Cerebellar nuclear complex (tissue), 1 donor: ENCODE measurements around the gene RHBG.
"Not testable (repeated sequence)": the region's sequence is repeated elsewhere in the genome, so short reads cannot be mapped to it uniquely, and the experiment has no call there.

Experiments used
- DNase-seq, 2 experiments: peaks; one replicate each; lab custom pipeline; 2025; lab: John Stamatoyannopoulos, UW

The RHBG gene, protein sequence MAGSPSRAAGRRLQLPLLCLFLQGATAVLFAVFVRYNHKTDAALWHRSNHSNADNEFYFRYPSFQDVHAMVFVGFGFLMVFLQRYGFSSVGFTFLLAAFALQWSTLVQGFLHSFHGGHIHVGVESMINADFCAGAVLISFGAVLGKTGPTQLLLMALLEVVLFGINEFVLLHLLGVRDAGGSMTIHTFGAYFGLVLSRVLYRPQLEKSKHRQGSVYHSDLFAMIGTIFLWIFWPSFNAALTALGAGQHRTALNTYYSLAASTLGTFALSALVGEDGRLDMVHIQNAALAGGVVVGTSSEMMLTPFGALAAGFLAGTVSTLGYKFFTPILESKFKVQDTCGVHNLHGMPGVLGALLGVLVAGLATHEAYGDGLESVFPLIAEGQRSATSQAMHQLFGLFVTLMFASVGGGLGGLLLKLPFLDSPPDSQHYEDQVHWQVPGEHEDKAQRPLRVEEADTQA

DNA sequence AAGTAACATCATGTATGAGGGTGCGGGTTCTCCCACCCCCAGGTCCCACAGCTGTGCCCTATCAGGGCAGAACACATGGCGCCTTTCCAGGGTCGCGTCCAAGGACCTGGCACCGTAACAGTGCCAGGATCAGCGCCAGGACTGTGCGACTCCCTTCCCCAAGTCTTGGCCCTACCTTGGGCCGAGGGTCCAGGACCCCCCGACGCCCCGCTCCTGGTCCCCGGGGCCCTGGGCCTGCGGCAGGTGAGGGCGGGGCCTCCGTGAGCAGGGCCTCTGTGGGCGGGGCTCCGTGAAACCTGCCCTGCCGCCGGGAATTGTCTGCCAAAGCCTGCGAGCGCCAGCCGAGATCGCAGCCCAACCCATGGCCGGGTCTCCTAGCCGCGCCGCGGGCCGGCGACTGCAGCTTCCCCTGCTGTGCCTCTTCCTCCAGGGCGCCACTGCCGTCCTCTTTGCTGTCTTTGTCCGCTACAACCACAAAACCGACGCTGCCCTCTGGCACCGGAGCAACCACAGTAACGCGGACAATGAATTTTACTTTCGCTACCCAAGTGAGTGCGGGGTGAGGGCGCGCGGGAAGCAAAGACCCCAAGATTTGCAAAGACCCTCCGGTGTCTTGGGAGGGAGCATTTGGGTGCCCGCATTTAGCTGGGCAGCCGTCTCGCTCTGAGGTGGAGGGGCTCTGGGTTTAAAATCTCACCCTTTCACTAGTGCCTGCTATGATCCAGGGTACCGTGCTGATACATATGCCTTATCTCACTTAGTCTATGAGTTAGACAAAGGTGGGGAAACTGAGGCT, at the start of gene RHBG:
RHBG (plus strand) TSS at position 323 of the 796 bp plus-strand sequence; CDS start at position 362, 39 bp downstream.
- peak in 1 of 2 experiments; percentile 26 for DNase-seq

DNA sequence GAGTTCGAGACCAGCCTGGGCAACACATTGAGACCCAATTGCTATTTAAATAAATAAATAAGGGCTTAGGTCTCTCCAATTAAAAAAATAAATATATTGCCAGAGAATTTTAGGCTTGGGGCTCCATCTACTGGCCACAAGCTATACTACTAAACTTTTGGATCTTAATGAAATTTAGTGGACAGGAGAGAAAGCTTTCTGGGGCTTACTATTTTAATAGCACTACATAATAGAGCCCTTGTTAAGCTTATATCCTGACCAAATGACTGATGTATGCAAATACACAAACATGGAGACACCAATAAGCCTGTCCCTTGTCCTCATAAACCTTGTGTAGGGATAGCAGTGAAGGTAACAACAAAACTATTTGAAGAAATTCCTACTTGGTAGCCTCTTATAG, 49.3 kb upstream of the RHBG start:
- DNase-seq = no peak

DNA sequence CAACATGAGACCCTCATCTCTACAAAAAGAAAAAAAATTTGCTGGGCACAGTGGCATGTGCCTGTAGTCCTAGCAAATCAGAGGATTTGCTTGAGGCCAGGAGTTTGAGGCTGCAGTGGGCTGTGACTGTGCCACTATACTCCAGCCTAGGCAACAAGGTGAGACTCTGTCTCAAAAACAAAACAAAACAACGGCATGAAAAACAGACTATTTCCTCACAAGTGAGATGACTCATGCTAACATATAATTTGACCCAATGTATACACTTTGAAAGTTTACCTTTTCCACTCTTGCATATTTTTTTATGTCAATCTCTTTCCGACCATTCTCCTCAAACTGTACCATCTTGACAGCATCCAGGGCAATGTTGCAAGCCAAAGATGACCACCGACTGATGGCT, 48.5 kb upstream of the RHBG start:
- DNase-seq = no peak

DNA sequence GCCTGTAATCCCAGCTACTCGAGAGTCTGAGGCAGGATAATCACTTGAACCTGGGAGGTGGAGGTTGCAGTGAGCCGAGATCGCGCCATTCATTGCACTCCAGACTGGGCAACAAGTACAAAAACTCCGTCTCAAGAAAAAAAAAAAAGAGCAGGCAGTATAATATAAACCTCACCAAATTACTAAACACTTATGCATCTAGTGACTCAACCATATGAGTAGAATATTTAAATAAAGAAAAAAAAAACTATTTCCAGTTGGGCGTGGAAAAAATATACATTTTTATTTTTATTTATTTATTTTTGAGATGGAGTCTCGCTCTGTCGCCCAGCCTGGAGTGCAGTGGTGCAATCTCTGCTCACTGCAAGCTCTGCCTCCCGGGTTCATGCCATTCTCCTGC, 45.8 kb upstream of the RHBG start:
- not testable (repeated sequence) for DNase-seq

DNA sequence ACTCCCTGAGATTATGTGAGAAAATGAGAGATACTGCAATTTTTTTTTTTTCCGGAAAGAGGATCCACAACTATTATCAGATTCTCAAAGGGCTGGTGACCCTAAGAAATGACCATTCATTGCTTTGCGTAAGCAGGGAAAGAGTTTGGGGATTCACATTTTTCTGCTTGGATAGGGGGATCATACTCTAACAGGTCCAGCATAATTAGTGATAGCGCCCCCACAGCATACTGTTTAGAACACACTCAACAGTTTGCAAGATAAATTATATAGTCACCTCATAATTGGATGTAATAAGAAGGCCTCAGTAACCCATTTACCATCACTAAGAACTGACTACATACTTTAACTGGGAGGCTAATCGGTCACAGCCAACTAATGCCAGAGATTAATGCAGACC, 32.8 kb upstream of the RHBG start:
- DNase-seq = no peak

DNA sequence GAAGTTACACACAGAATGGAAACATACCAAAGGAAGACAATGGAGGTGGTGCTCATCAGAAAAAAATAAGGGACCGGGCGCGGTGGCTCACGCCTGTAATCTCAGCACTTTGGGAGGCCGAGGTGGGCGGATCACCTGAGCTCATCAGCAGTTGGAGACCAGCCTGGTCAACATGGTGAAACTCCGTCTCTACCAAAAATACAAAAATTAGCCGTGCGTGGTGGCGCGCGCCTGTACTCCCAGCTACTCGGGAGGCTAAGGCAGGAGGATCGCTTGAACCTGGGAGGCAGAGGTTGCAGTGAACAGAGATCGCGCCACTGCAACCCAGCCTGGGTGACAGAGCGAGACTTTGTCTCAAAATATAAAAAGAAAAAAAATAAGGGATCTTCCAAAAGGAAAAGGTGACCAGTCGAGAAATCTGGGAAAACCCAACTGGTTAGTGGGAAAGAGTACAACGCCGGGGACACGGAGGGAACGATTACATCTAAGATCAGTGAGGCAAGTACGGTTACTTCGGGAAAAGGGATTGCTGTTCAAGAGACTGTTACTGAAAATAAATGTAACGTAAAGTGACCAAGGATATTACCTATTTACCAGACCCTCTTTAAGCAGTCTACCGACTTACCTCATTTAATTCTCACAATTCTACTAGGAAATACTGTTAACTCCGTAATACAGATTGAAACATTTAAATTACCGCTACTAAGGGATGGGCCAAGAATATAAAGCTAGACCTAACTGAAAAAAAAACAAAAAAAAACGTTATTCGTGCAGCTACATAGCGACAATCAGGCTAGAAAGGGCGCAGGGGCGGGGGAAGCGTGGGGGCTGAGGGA, 31.7 kb upstream of the RHBG start:
- no peak for DNase-seq

DNA sequence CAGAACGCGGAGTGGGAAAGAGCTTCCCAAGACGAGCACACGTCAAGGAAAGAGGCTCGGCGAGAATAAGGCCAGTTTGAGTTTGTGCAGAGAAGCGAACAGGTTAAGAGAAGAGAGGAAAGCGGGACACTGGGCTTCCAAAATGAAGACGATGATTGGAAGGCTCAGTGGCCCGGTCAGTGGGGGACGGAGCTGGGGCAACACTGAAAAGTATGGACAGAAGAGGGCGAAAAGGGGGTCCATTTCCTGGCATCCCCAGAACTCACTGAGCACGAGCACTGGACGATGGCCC, 31.2 kb upstream of the RHBG start:
- DNase-seq = no peak

DNA sequence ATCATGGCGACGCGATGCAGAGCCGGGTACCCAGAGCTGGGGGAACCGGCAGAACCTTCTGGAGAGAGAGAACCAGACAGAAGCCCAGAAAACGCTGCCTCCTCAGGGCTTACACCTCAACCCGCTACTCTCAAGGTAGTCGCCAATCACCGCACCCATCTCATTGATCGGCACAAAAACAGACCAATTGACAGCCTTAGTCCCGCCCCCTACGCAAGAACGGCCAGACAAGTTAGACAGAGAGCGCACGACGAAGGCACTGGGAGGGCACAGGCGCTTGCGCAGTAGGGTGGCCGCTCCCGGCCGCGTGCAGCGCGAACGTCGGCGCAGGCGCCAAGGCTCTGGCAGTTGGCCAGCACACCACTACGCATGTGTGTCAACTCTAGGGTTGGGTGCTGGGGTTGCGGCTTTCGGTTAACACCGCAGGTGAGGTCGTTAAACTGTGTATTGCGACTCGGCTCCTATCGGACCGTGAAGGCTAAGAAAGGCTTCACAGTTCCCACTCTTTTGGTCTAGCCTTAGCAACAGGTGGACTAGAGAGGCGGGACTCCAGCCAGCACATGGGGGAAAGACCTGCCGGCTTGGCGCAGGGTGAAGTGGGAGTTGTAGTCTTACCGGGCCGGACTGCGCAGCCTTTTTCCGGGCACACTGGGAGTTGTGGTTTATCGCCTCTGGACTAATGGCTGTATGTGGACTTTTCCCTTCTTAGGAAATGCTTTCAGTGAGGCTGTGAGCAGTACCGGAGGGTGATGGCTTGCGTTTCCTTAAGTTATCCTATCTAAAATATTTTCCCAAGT, 30.6 kb upstream of the RHBG start, which contains the start of the genes CCT3 and TSACC:
CCT3 (minus strand) TSS at position 113 of the 797 bp plus-strand sequence; CDS start at position 5, 108 bp downstream.
TSACC (plus strand) TSS at position 347 of the 797 bp plus-strand sequence. CDS start 1,232 bp downstream, outside the sequence.
- peak; percentile 88 to 89 for DNase-seq

DNA sequence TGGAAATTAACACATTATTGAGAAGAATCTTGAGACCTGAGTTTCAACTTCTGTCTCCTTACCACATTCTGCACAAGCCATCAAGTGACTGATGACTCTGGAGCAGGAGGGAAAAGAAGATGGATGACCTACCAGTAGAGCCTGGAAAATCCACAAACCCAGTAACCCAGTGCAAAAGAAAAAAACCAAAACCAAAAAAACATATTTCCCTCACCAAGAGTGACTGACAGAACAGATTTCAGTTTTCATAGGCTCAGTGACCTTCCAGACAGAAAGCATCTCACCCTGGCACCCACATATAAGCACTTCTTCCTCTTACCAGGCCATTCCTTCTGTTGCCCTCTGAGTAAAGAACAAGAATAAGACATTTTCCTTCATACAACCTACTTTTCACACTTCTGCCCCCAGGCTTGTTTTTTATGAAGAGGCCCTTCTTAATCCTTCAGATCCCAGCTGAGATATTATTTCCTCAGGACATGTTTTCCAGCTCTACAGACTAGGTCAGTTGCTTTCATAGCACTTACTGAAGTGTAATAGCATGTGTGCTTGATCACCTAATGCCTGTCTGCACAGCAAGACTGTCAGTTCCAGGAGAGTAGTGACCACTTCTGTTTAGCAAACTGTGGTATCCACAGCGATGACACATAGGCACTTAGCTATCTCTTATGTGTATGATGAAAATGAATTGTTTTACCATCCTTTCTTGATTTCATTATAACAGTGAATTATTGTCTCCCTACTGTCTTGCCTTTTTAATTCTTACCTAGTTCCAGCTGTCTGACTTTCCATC, 26.6 kb upstream of the RHBG start:
- no peak for DNase-seq

DNA sequence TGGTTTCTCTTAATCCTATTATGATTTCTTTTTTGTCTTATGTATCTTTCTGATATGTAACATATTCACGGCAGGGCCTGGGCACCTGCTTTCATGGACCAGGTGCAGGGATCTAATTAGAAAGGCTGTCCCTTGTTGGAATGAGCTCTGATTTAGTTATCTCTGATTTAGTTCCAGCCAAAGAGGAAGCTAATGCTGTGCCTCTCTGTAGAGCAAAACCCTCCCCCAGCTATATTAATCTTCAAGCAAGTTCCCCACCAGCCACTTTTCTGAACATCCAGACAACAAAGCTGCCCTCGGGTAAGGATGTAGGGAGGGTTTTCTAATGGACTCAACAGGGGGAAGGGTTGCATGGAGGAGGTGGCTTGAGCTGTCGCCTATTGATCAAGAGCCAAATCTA, 24.6 kb upstream of the RHBG start:
- DNase-seq = no peak

DNA sequence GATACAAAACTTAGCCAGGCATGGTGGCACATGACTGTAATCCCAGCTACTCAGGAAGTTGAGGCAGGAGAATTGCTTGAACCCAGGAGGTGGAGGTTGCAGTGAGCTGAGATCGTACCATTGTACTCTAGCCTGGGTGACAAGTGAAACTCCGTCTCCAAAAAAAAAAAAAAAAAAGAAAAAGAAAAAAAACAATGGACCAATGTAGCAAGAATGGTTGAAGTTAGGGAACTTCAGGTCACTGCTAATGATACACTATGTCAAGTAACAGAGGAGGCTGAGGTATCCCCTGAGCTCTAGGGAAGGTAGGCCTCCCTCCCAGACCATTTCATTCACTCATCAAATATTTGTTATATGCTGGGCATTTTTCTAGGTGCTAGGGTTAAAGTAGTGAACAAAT, 23.0 kb upstream of the RHBG start:
- DNase-seq = not testable (repeated sequence)

DNA sequence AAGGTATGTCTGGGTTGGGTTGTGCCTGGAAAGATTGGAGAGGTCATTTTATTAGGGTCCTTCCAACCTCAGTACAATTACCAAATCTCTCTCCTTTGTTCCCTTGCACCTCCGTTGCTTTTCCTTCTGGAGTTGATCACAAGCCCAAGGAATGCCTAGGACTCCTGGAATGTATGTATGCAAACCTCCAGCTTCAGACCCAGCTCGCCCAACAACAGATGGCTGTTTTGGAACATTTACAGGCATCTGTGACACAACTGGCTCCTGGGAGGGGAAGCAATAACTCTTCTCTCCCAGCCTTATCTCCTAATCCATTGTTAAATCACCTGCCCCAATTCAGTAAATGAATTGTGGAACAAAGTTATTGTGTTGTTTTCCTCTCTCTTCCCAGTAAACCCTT, 22.4 kb upstream of the RHBG start:
- DNase-seq = no peak

DNA sequence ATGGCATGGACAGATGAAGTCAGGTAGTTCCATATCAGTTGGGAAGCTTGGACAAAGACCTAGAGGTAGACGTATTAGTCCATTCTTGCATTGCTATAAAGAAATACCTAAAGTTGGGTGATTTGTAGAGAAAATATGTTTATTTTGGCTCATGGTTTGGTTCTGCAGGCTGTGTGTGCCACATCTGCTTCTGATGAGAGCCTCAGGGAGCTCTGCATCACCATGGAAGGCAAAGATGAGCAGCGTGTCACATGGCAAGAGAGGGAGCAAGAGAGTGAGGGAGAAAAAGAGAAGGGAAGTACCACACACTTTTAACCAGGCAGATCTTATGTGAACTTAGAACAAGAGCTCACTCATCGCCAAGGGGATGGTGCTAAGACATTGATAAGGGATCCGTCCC, 21.7 kb upstream of the RHBG start:
- DNase-seq = no peak

DNA sequence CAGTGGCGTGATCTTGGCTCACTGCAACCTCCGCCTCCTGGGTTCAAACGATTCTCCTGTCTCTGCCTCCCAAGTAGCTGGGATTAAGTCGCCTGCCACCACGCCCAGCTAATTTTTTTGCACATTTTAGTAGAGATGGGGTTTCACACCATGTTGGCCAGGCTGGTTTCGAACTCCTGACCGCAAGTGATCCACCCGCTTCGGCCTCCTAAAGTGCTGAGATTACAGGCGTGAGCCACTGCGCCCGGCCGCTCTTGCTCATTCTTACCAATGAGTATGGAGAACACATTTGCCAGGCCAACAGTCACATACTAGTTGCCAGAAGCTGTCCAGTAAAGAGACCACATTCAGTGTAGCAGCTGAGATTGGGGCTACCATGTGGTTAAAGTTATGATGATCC, 16.5 kb upstream of the RHBG start:
- DNase-seq = not testable (repeated sequence)

DNA sequence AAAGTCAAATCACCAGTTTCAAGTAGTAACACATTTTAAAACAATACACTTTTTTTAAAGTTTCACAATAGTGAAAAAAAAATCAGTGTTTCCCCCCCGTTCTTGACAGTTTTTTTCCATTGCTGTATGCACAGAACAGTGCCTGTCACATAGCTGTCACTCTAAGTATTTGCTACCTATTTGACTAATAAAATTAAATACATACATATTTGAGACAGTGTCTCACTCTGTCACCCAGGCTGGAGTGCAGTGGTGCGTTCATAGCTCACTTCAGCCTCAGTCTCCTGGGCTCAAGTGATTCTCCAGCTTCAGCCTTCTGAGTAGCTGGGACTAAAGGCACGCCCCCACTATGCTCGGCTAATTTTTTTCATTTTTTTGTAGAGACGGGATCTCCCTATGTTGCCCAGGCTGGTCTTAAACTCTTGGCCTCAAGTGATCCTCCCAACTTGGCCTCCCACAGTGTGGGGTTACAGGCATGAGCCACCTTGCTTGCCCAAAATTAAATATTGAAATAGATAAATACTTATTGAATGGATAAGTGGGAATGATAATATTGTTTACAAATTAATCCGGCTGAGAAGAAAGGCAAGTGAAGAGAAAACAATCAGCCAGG, 12.6 kb upstream of the RHBG start:
- no peak for DNase-seq

DNA sequence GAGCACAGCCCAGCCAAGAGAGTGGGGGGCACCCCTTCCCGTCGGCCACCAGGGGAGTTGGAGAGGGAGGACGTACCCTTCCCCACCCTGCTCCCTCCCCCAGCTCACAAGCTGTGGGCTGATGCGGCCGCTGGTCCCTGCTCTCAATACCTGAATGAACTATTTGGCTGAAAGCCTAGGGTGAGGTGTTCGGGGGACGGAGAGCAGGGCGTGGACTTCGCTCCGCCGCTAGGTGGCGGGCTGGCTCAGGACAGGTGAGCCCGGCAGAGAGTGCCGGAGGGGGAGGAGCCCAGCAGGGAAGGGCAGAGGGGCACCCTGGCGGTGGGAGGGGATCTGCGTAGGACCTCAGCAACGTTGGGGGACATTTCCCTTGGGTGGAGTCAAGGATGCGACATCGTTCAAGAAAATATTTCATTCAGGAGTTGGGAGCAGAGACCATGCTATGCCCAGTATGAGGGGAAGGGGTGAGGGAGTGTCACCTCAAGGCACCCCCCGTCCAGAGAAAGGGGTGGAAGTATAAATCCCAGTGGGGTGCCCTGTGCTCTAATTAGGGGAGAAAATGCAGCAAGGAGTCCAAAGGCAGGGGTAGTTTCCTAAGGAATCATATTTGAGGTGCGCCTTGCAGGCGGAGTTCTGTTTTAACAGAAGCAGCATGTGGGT, 12.0 kb upstream of the RHBG start:
- DNase-seq = peak in 1 of 2 experiments; percentile 11

DNA sequence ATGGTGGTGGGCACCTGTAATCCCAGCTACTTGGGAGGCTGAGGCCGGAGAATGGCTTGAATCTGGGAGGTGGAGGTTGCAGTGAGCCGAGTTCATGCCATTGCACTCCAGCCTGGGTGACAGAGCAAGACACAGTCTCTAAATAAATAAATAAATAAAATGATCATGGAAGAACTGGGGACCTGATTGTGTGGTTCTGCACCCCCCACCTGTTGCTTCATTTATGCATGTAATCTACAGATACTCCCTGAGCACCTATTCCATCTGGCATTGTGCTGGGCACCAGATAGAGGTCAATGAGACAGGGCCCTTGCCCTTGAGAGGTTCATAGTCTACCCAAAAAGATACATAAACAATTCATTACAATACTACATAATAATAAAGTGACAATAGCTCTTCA, 11.0 kb upstream of the RHBG start:
- no peak for DNase-seq

DNA sequence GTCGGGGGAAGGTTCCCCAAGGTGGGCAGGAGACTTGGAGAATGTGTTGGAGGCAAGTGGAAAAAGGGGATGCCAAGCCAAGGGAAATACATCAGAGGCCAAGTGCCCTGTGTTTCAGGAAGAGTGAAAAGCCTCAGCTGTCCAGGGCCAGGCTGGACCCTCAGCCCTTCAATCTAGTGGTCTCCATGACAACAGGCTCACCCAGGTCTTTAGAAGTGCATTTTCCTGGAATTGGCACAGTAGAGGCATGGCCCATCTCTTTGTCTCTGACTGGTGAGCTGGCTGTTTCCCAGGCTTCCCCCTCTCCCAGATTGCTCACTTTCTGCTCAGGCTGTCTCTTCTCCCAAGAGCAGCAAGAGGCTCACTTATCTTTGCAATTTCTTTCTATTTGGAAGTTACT, 10.4 kb upstream of the RHBG start:
- DNase-seq = no peak

DNA sequence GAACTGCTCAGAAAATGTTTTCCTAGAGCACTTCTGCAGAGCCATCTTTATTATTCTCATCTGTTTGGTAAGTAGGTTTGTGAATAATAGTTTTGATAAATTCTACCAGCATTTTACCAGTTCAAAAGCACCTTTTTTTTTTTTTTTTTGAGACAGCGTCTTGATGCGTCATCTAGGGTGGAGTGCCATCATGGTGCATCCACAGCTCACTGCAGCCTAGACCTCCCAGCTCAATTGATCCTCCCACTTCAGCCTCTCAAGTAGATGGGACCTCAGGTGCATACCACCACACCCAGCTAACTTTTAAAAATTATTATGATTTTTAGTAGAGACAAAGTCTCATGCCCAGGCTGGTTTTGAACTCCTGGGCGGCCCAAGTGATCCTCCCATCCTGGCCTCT, 9.8 kb upstream of the RHBG start:
- DNase-seq = no peak

DNA sequence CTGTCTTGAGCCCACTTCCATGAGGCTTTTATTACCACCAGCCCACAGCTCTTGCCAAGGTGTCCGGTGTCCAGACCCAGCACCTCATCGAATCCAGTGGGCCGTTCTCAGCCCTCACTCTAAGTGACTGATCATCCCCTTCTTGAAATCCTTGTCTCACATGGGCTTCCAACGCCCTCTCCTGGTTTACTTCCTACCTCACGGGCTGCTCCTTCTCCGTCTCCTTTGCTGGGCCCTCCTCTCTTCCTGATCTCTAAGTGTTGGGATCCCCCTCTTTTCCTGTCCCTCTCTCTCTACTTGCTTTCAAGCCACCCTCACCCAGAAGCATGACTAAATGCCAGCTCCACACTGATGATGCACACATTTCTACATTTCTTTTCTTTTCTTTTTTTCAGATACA, 9.0 kb upstream of the RHBG start:
- no peak for DNase-seq
